ENCODE data around the gene TLE1. TPM values are rescaled to one million over a fixed set of nuclear protein-coding genes. Genes with fewer than 3 reads are reported as not detected.

Gene TLE1
- total and polyA plus RNA-seq, 4 donors: 20.9 to 39.9 (median 31.8) TPM

GRCh38 chr9:81556923-81557322 is 132.4 kb downstream of the TLE1 start:
- no peak for DNase-seq
- Histone ChIP-seq H3K27ac (ENCODE audit: low read depth in 1 of 2, low read length in 2 of 2) (no peak overlapping the region), H3K9me3 (ENCODE audit: control insufficient read depth, low read length) (no peaks in the 10 kb centered on the region), H3K27me3 (ENCODE audit: control insufficient read depth in 1 of 2, insufficient read depth in 2 of 2, low read length in 1 of 2) (peaks cover 0 to 2% of the 10 kb centered on the region in 2 donors), H3K36me3 (ENCODE audit: control insufficient read depth in 1 of 2, insufficient read depth in 2 of 2, low read length in 1 of 2) (no peaks in the 10 kb centered on the region), H3K4me1 (ENCODE audit: control insufficient read depth in 1 of 2, insufficient read depth in 2 of 2, low read length in 2 of 2) (peaks cover 0 to 6% of the 10 kb centered on the region in 2 donors), H3K4me3 (ENCODE audit: low read length in 2 of 2) (no peak overlapping the region)
- ATAC-seq (ENCODE audit: low FRiP score): no peak
- WGBS, 2 donors: 94 to 100% methylated on average over 2 of the region's 2 CpGs
- intact Hi-C loops (cut with DNase I): no loop called here

GRCh38 chr9:81552581-81552991 is 136.8 kb downstream of the TLE1 start:
- no peak for DNase-seq
- intact Hi-C loops (cut with DNase I): no loop called here
- Histone ChIP-seq H3K27me3 (ENCODE audit: control insufficient read depth in 1 of 2, insufficient read depth in 2 of 2, low read length in 1 of 2) (peaks cover 0 to 2% of the 10 kb centered on the region in 2 donors), H3K4me3 (ENCODE audit: low read length in 2 of 2) (no peak overlapping the region), H3K4me1 (ENCODE audit: control insufficient read depth in 1 of 2, insufficient read depth in 2 of 2, low read length in 2 of 2) (no peaks in the 10 kb centered on the region), H3K9me3 (ENCODE audit: control insufficient read depth, low read length) (no peaks in the 10 kb centered on the region), H3K27ac (ENCODE audit: low read depth in 1 of 2, low read length in 2 of 2) (no peak overlapping the region), H3K36me3 (ENCODE audit: control insufficient read depth in 1 of 2, insufficient read depth in 2 of 2, low read length in 1 of 2) (no peaks in the 10 kb centered on the region)
- no peak for ATAC-seq (ENCODE audit: low FRiP score)
- 73 to 76% methylated on average over 4 of the region's 4 CpGs for WGBS, 2 donors

GRCh38 chr9:81550207-81550583 is 139.2 kb downstream of the TLE1 start:
- intact Hi-C loops (cut with DNase I): no loop called here
- DNase-seq: no peak
- Histone ChIP-seq H3K9me3 (ENCODE audit: control insufficient read depth, low read length) (no peaks in the 10 kb centered on the region), H3K36me3 (ENCODE audit: control insufficient read depth in 1 of 2, insufficient read depth in 2 of 2, low read length in 1 of 2) (no peaks in the 10 kb centered on the region), H3K27ac (ENCODE audit: low read depth in 1 of 2, low read length in 2 of 2) (no peak overlapping the region), H3K27me3 (ENCODE audit: control insufficient read depth in 1 of 2, insufficient read depth in 2 of 2, low read length in 1 of 2) (peaks cover 0 to 2% of the 10 kb centered on the region in 2 donors), H3K4me1 (ENCODE audit: control insufficient read depth in 1 of 2, insufficient read depth in 2 of 2, low read length in 2 of 2) (no peaks in the 10 kb centered on the region), H3K4me3 (ENCODE audit: low read length in 2 of 2) (no peak overlapping the region)
- ATAC-seq (ENCODE audit: low FRiP score): no peak
- WGBS, 2 donors: 65 to 70% methylated on average over 3 of the region's 3 CpGs

- intact Hi-C loops (cut with DNase I): no loop called here
- Histone ChIP-seq H3K9me3 (ENCODE audit: control insufficient read depth, low read length) (no peaks in the 10 kb centered on the region), H3K27ac (ENCODE audit: low read depth in 1 of 2, low read length in 2 of 2) (no peak overlapping the region), H3K4me1 (ENCODE audit: control insufficient read depth in 1 of 2, insufficient read depth in 2 of 2, low read length in 2 of 2) (no peaks in the 10 kb centered on the region), H3K4me3 (ENCODE audit: low read length in 2 of 2) (no peak overlapping the region), H3K27me3 (ENCODE audit: control insufficient read depth in 1 of 2, insufficient read depth in 2 of 2, low read length in 1 of 2) (peaks cover 0 to 2% of the 10 kb centered on the region in 2 donors), H3K36me3 (ENCODE audit: control insufficient read depth in 1 of 2, insufficient read depth in 2 of 2, low read length in 1 of 2) (no peaks in the 10 kb centered on the region)
- ATAC-seq (ENCODE audit: low FRiP score): no peak
- 81 to 82% methylated on average over 6 of the region's 6 CpGs for WGBS, 2 donors
- DNase-seq: no peak
Observed at GRCh38 chr9:81549500-81550206, 139.7 kb downstream of the TLE1 start.

- ATAC-seq (ENCODE audit: low FRiP score): no peak
- 91 to 93% methylated on average over 2 of the region's 2 CpGs for WGBS, 2 donors
- intact Hi-C loops (cut with DNase I): no loop called here
Observed at GRCh38 chr9:81548911-81549310, 140.4 kb downstream of the TLE1 start.

GRCh38 chr9:81546489-81546888 is 142.9 kb downstream of the TLE1 start:
- DNase-seq (no peak), ATAC-seq (ENCODE audit: low FRiP score) (no peak)
- no peaks in the 10 kb centered on the region for H3K4me1 ChIP-seq (ENCODE audit: control insufficient read depth in 1 of 2, insufficient read depth in 2 of 2, low read length in 2 of 2)
- intact Hi-C loops (cut with DNase I): no loop called here
- no peaks in the 10 kb centered on the region for H3K36me3 ChIP-seq (ENCODE audit: control insufficient read depth in 1 of 2, insufficient read depth in 2 of 2, low read length in 1 of 2)
- no peak overlapping the region for H3K4me3 ChIP-seq (ENCODE audit: low read length in 2 of 2)
- no peaks in the 10 kb centered on the region for H3K27me3 ChIP-seq (ENCODE audit: control insufficient read depth in 1 of 2, insufficient read depth in 2 of 2, low read length in 1 of 2)
- no peak overlapping the region for H3K27ac ChIP-seq (ENCODE audit: low read depth in 1 of 2, low read length in 2 of 2)
- no peaks in the 10 kb centered on the region for H3K9me3 ChIP-seq (ENCODE audit: control insufficient read depth, low read length)
- 8 to 12% methylated on average over 4 of the region's 4 CpGs for WGBS, 2 donors

More at GRCh38 chr9:81548911-81549310, 140.4 kb downstream of the TLE1 start:
- no peaks in the 10 kb centered on the region for H3K36me3 ChIP-seq (ENCODE audit: control insufficient read depth in 1 of 2, insufficient read depth in 2 of 2, low read length in 1 of 2)
- peaks cover 0 to 2% of the 10 kb centered on the region in 2 donors for H3K27me3 ChIP-seq (ENCODE audit: control insufficient read depth in 1 of 2, insufficient read depth in 2 of 2, low read length in 1 of 2)
- no peak overlapping the region for H3K27ac ChIP-seq (ENCODE audit: low read depth in 1 of 2, low read length in 2 of 2)
- H3K4me1 ChIP-seq (ENCODE audit: control insufficient read depth in 1 of 2, insufficient read depth in 2 of 2, low read length in 2 of 2): no peaks in the 10 kb centered on the region
- no peak overlapping the region for H3K4me3 ChIP-seq (ENCODE audit: low read length in 2 of 2)
- H3K9me3 ChIP-seq (ENCODE audit: control insufficient read depth, low read length): no peaks in the 10 kb centered on the region
- DNase-seq: no peak

- H3K4me1 ChIP-seq (ENCODE audit: control insufficient read depth in 1 of 2, insufficient read depth in 2 of 2, low read length in 2 of 2): no peaks in the 10 kb centered on the region
- 10 to 24% methylated on average over 1 of the region's 1 CpG for WGBS, 2 donors
- ATAC-seq (ENCODE audit: low FRiP score): no peak
Observed at GRCh38 chr9:81543695-81544094, 145.7 kb downstream of the TLE1 start.

GRCh38 chr9:81542118-81542889 is 147.0 kb downstream of the TLE1 start:
- ATAC-seq (ENCODE audit: low FRiP score) (no peak), DNase-seq (no peak)
- no peaks in the 10 kb centered on the region for H3K9me3 ChIP-seq (ENCODE audit: control insufficient read depth, low read length)
- H3K4me1 ChIP-seq (ENCODE audit: control insufficient read depth in 1 of 2, insufficient read depth in 2 of 2, low read length in 2 of 2): no peaks in the 10 kb centered on the region
- no peaks in the 10 kb centered on the region for H3K27me3 ChIP-seq (ENCODE audit: control insufficient read depth in 1 of 2, insufficient read depth in 2 of 2, low read length in 1 of 2)
- no peaks in the 10 kb centered on the region for H3K36me3 ChIP-seq (ENCODE audit: control insufficient read depth in 1 of 2, insufficient read depth in 2 of 2, low read length in 1 of 2)
- intact Hi-C loops (cut with DNase I): no loop called here
- WGBS, 2 donors: 20 to 29% methylated on average over 6 of the region's 6 CpGs
- H3K27ac ChIP-seq (ENCODE audit: low read depth in 1 of 2, low read length in 2 of 2): no peak overlapping the region
- H3K4me3 ChIP-seq (ENCODE audit: low read length in 2 of 2): no peak overlapping the region

More at GRCh38 chr9:81543695-81544094, 145.7 kb downstream of the TLE1 start:
- DNase-seq: no peak
- Histone ChIP-seq H3K4me3 (ENCODE audit: low read length in 2 of 2) (no peak overlapping the region), H3K27ac (ENCODE audit: low read depth in 1 of 2, low read length in 2 of 2) (no peak overlapping the region), H3K36me3 (ENCODE audit: control insufficient read depth in 1 of 2, insufficient read depth in 2 of 2, low read length in 1 of 2) (no peaks in the 10 kb centered on the region), H3K27me3 (ENCODE audit: control insufficient read depth in 1 of 2, insufficient read depth in 2 of 2, low read length in 1 of 2) (no peaks in the 10 kb centered on the region), H3K9me3 (ENCODE audit: control insufficient read depth, low read length) (no peaks in the 10 kb centered on the region)
- intact Hi-C loops (cut with DNase I): no loop called here

Measured in aorta (tissue), 5 donors.